ENCODE data around the gene MICAL2. TPM values are rescaled to one million over a fixed set of nuclear protein-coding genes. Genes with fewer than 3 reads are reported as not detected.

Gene MICAL2
- total and polyA plus RNA-seq, 8 donors: 4.8 to 38.8 (median 26.5) TPM

DNA sequence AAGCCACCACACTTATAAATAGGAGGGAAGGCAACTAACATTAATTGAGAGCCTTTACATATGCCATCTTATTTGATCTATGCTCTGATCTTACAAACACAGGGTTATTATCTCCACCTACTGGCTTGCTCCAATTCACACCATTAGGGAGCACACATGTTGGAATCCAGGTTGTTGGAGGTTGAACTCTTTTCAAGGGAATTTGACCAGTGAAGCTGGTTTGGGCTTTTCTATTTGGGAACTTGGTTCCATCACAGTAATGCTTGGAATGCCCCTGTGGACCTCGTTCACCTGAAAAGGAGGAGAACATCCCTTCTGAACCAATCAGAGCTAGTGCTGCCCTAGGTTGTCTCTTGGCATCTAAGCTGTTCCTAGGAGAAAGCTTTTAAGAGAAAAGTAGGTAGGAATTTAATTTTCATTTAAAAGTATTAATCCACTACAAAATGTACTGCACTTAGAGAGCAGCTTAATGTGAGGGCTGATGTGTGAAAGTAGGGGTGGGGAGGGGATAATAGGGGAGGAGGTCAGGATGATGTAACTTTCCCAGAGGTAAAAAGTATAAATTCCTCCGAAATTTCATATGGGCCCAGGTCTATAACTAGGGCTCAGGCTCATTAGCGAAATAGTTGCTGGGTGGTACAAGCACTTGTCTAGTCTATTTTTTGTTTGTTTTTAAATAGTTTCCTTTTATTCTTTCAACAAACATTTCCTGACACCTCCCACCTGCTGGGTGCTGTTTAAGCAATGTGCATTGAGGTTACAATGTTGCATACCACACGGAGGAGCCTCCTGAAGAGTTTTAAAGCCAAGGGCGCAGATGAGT is 7.6 kb upstream of the MICAL2 start:
- ATAC-seq: no peak
- 82 to 94% methylated on average over 5 of the region's 5 CpGs for WGBS, 2 donors
- DNase-seq: no peak
- H3K27ac ChIP-seq: no peak overlapping the region
- no peaks in the 10 kb centered on the region for H3K27me3 ChIP-seq
- H3K4me3 ChIP-seq: no peak overlapping the region
- no peaks in the 10 kb centered on the region for H3K36me3 ChIP-seq
- H3K9me3 ChIP-seq: no peaks in the 10 kb centered on the region
- H3K4me1 ChIP-seq: no peaks in the 10 kb centered on the region
- intact Hi-C loops (cut with DNase I): no loop called here
- TF ChIP-seq, protein P1, sequence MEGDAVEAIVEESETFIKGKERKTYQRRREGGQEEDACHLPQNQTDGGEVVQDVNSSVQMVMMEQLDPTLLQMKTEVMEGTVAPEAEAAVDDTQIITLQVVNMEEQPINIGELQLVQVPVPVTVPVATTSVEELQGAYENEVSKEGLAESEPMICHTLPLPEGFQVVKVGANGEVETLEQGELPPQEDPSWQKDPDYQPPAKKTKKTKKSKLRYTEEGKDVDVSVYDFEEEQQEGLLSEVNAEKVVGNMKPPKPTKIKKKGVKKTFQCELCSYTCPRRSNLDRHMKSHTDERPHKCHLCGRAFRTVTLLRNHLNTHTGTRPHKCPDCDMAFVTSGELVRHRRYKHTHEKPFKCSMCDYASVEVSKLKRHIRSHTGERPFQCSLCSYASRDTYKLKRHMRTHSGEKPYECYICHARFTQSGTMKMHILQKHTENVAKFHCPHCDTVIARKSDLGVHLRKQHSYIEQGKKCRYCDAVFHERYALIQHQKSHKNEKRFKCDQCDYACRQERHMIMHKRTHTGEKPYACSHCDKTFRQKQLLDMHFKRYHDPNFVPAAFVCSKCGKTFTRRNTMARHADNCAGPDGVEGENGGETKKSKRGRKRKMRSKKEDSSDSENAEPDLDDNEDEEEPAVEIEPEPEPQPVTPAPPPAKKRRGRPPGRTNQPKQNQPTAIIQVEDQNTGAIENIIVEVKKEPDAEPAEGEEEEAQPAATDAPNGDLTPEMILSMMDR (IDR thresholded peaks at IDR 0.05): no peak
- no peak for FAIRE-seq

DNA sequence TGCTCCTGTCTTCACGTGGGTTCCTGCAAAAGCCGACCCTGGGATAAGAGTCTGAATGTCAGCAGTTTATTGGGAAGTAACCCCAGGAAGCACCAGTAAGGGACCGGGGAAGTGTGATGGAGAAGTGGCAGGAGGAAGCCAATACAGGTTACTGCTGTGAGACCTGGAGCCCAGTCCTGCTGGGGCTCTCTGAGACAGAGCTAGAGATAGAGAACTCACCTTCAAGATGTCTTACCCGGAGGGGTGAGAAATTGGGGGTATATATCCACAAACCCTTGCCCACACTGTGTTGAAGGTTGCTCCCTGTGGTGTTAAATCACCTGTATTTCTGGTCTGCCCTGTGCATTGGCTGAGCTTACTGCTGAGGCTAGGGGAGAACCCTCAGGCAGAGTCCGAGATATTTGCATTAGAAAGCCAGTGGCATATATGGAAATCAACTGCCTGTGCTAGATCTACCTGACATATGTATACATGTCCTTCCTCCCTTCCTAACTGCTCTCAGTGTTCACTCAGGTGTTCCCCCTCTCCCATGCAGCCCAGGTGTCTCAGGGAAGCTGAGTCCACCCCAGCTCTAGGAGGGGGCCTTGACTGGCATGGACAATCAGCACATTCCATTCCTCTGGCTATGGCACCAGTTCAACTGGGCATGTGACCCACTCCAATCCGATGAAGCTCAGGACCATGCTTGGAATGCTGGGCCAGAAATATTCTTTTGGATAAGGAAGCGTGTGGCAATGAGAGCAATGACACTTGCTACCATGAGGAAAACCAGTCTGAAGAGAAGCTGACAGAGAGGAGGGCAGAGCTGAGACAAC is 6.8 kb upstream of the MICAL2 start:
- TF ChIP-seq, protein P1 (IDR thresholded peaks at IDR 0.05): no peak
- 58 to 59% methylated on average over 7 of the region's 7 CpGs for WGBS, 2 donors
- Histone ChIP-seq H3K27me3 (no peaks in the 10 kb centered on the region), H3K4me3 (no peak overlapping the region), H3K36me3 (no peaks in the 10 kb centered on the region), H3K9me3 (no peaks in the 10 kb centered on the region), H3K27ac (no peak overlapping the region), H3K4me1 (no peaks in the 10 kb centered on the region)
- intact Hi-C loops (cut with DNase I): no loop called here
- peak in 2 of 4 donors; percentile 27 to 47 for ATAC-seq
- FAIRE-seq: no peak
- DNase-seq: peak in 2 of 6 donors; percentile 27 to 32

DNA sequence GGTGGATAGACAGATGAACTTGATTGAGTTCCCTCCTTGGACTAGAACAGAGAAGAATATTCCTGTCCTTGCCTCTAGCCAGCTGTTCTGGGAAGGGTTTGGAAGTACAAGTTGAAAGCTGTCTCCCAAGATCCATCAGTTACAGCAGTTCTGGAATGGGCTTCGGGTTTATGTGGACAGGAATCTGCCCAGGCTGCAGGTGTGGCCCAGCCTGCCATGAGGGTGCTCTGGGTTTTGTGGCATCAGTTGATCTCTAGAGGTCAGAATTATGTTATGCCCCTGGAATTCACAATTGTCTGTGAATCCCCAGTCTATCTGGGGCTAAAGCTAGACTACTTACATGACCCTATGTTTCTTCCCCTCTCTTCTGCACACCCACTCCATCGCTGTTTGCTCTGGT is 4.9 kb upstream of the MICAL2 start:
- intact Hi-C loops (cut with DNase I): no loop called here
- WGBS, 2 donors: 70 to 100% methylated on average over 2 of the region's 2 CpGs
- no peak for DNase-seq
- H3K9me3 ChIP-seq: no peaks in the 10 kb centered on the region
- no peaks in the 10 kb centered on the region for H3K4me1 ChIP-seq
- H3K27me3 ChIP-seq: no peaks in the 10 kb centered on the region
- no peak for FAIRE-seq
- TF ChIP-seq, protein P1 (IDR thresholded peaks at IDR 0.05): no peak
- ATAC-seq: no peak
- H3K36me3 ChIP-seq: no peaks in the 10 kb centered on the region
- H3K4me3 ChIP-seq: no peak overlapping the region
- H3K27ac ChIP-seq: no peak overlapping the region

DNA sequence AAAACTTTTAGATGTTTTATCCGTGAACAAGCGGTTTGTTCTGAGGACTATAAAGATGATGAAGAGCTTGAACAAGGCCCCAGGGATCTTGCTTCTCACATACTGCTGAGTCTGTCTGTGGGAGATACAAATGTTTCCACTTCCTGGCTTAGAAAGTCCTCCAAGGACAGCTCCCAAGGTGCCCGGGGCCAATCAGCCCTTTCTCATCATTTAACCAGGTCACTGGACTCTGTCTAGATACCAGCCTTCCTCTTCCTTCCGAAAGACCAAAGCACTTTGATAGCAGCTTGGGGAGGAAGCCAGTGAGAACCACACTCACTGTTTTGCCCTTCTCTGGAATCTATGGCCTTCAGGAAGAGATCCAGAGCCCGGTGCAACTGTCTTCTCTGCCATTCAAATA is 4.3 kb upstream of the MICAL2 start:
- intact Hi-C loops (cut with DNase I): no loop called here
- DNase-seq (no peak), FAIRE-seq (no peak), ATAC-seq (no peak)
- WGBS, 2 donors: 82 to 84% methylated on average over 5 of the region's 5 CpGs
- Histone ChIP-seq H3K4me3 (no peak overlapping the region), H3K27me3 (no peaks in the 10 kb centered on the region), H3K36me3 (no peaks in the 10 kb centered on the region), H3K27ac (no peak overlapping the region), H3K9me3 (no peaks in the 10 kb centered on the region), H3K4me1 (no peaks in the 10 kb centered on the region)
- TF ChIP-seq, protein P1 (IDR thresholded peaks at IDR 0.05): no peak
